Measurements from ENCODE around the gene PPP1CA. TPM values are rescaled to one million over a fixed set of nuclear protein-coding genes. Genes with fewer than 3 reads are reported as not detected.

PPP1CA gene
- total and polyA plus RNA-seq, 2 donors (not counting 1 experiment from before 2014, with no cell fraction given): 218 to 251 TPM

GRCh38 chr11:67397986-67398660 lies 3.5 kb downstream of the PPP1CA start:
- 93% methylated on average over 19 of the region's 24 CpGs for WGBS (ENCODE audit: insufficient coverage)
- H3K4me2 ChIP-seq (replicated peaks; ENCODE audit: low read depth, low read length, poor library complexity, severe bottlenecking): no peak overlapping the region
- peaks cover 0 to 2% (median 0%) of the 10 kb centered on the region in 3 donors for H3K9me3 ChIP-seq (ENCODE audit: control extremely low read depth in 1 of 3, control insufficient read depth in 2 of 3, insufficient read depth in 1 of 3, low read length in 2 of 3)
- DNase-seq (no peak), ATAC-seq (ENCODE audit: low read depth) (no peak)
- peaks cover 54% of the 10 kb centered on the region for H3K79me2 ChIP-seq (ENCODE audit: control insufficient read depth, insufficient read depth, low read length)
- no peaks in the 10 kb centered on the region for H3K27me3 ChIP-seq (replicated peaks in 1 of 4; ENCODE audit: control extremely low read depth in 1 of 4, control insufficient read depth in 3 of 4, insufficient read depth in 4 of 4, low read length in 3 of 4)
- peaks cover 2 to 49% of the 10 kb centered on the region in 2 experiments for H3K36me3 ChIP-seq (replicated peaks in 1 of 2; ENCODE audit: control extremely low read depth in 1 of 2, control insufficient read depth in 1 of 2, extremely low read depth in 1 of 2, insufficient read depth in 2 of 2, low read length in 1 of 2)
- Mint-ChIP-seq H3K9me3 (ENCODE audit: insufficient read depth) (no peaks in the 10 kb centered on the region), H3K27me3 (no peaks in the 10 kb centered on the region), H3K4me1 (peaks cover 49% of the 10 kb centered on the region), H3K4me3 (peak overlapping the region; percentile 7), H3K27ac (peak overlapping the region; percentile 63)
- ChIA-PET CTCF (interaction anchor here (1.2 to 1.8 kb wide), 4 partner anchors 15 to 52 kb away, joined by 3 to 6 read pairs (median 4); no protein-coding TSS in a partner anchor), POLR2A (interaction anchor here (1.0 to 1.4 kb wide), 4 partner anchors 9 to 30 kb away, joined by 3 to 4 read pairs (median 3); partner anchors contain the start of gene RPS6KB2)
- H3K4me3 ChIP-seq (ENCODE audit: control extremely low read depth in 1 of 5, extremely low read depth in 1 of 5, insufficient read depth in 1 of 5, low read depth in 2 of 5, low read length in 4 of 5): no peak overlapping the region
- peaks cover 61% of the 10 kb centered on the region for H4K20me1 ChIP-seq (ENCODE audit: control insufficient read depth, insufficient read depth, low read length, poor library complexity, severe bottlenecking)
- H3K9ac ChIP-seq (ENCODE audit: low read length): no peak overlapping the region
- TF ChIP-seq CTCF (IDR thresholded peaks at IDR 0.05) (no peak), EZH2 (IDR thresholded peaks at IDR 0.05; ENCODE audit: borderline replicate concordance, insufficient read depth, low read depth, low read length, poor library complexity, severe bottlenecking) (no peak)
- no peak overlapping the region for H2AFZ ChIP-seq (ENCODE audit: insufficient read depth, low read depth, low read length, poor library complexity, severe bottlenecking)
- peaks cover 30 to 49% of the 10 kb centered on the region in 2 donors for H3K4me1 ChIP-seq (ENCODE audit: control insufficient read depth in 2 of 2, insufficient read depth in 2 of 2, low read length in 2 of 2)
- intact Hi-C loops (cut with micrococcal nuclease): no loop called here
- H3K27ac ChIP-seq (ENCODE audit: low read length in 2 of 2): no peak overlapping the region

- Histone ChIP-seq H3K9me3 (ENCODE audit: control extremely low read depth in 1 of 3, control insufficient read depth in 2 of 3, insufficient read depth in 1 of 3, low read length in 2 of 3) (peaks cover 0 to 2% (median 0%) of the 10 kb centered on the region in 3 donors), H3K4me2 (replicated peaks; ENCODE audit: low read depth, low read length, poor library complexity, severe bottlenecking) (peak overlapping the region; percentile 26), H2AFZ (ENCODE audit: insufficient read depth, low read depth, low read length, poor library complexity, severe bottlenecking) (no peak overlapping the region), H3K27ac (ENCODE audit: low read length in 2 of 2) (peak overlapping the region in 1 of 2 donors; percentile 63), H3K4me1 (ENCODE audit: control insufficient read depth in 2 of 2, insufficient read depth in 2 of 2, low read length in 2 of 2) (peaks cover 27 to 47% of the 10 kb centered on the region in 2 donors), H3K9ac (ENCODE audit: low read length) (no peak overlapping the region), H3K36me3 (replicated peaks in 1 of 2; ENCODE audit: control extremely low read depth in 1 of 2, control insufficient read depth in 1 of 2, extremely low read depth in 1 of 2, insufficient read depth in 2 of 2, low read length in 1 of 2) (peaks cover 2 to 49% of the 10 kb centered on the region in 2 experiments), H4K20me1 (ENCODE audit: control insufficient read depth, insufficient read depth, low read length, poor library complexity, severe bottlenecking) (peaks cover 66% of the 10 kb centered on the region), H3K27me3 (replicated peaks in 1 of 4; ENCODE audit: control extremely low read depth in 1 of 4, control insufficient read depth in 3 of 4, insufficient read depth in 4 of 4, low read length in 3 of 4) (no peaks in the 10 kb centered on the region), H3K4me3 (ENCODE audit: control extremely low read depth in 1 of 5, extremely low read depth in 1 of 5, insufficient read depth in 1 of 5, low read depth in 2 of 5, low read length in 4 of 5) (no peak overlapping the region), H3K79me2 (ENCODE audit: control insufficient read depth, insufficient read depth, low read length) (peaks cover 54% of the 10 kb centered on the region)
- intact Hi-C loops (cut with micrococcal nuclease): no loop called here
- WGBS (ENCODE audit: insufficient coverage): 72% methylated on average over 5 of the region's 6 CpGs
- ATAC-seq (ENCODE audit: low read depth) (no peak), DNase-seq (no peak)
- no peaks in the 10 kb centered on the region for H3K9me3 Mint-ChIP-seq (ENCODE audit: insufficient read depth)
- no peaks in the 10 kb centered on the region for H3K27me3 Mint-ChIP-seq
- POLR2A ChIA-PET: interaction anchor here (1.0 to 1.4 kb wide), 4 partner anchors 10 to 31 kb away, joined by 3 to 4 read pairs (median 3); partner anchors contain the start of gene RPS6KB2
- H3K4me1 Mint-ChIP-seq: peaks cover 50% of the 10 kb centered on the region
- CTCF ChIA-PET: interaction anchor here (1.2 to 1.8 kb wide), 4 partner anchors 15 to 52 kb away, joined by 3 to 6 read pairs (median 4); no protein-coding TSS in a partner anchor
- H3K27ac Mint-ChIP-seq: peak overlapping the region; percentile 20
- TF ChIP-seq EZH2 (IDR thresholded peaks at IDR 0.05; ENCODE audit: borderline replicate concordance, insufficient read depth, low read depth, low read length, poor library complexity, severe bottlenecking) (no peak), CTCF (IDR thresholded peaks at IDR 0.05) (no peak)
- no peak overlapping the region for H3K4me3 Mint-ChIP-seq
These were observed 4.1 kb downstream of the PPP1CA start for GRCh38 chr11:67397536-67397935.

Measured in B cell (primary cell).